ENCODE results near the gene SWAP70.
"Not testable (repeated sequence)": the region's sequence is repeated elsewhere in the genome, so short reads cannot be mapped to it uniquely, and the experiment has no call there.

The SWAP70 gene

DNA sequence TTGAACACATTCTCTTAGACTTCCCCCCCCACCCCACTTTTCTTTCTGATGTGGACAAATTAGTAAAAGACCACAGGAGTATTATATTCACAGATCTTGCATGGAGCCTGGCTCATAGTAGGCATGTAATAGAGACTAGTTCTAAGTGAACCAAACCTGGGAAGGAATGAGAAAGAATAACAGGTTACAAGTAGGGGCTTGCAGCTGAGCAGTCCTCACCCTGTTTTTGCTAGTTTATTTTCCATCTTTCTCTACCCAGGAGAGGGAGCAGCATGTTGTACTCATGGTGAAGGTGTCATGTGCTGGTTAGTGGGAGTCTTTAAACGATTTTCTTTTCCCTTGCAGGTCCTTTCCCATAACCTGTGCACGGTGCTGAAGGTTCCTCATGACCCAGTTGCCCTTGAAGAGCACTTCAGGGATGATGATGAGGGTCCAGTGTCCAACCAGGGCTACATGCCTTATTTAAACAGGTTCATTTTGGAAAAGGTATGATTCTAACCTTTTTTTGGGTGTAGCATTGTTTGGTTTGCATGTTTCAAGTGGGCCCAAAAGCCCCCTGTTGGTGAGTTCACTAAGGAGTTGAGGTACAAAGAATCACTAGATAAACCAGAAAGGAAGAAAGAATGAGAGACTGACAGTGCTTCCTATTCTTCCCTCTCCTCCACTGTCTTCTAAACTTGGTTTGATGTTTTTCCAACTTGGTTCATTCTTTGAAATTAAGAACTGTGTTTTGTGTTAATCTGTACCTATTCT is 30.1 kb downstream of the SWAP70 start:
- DNase-seq, result no peak

DNA sequence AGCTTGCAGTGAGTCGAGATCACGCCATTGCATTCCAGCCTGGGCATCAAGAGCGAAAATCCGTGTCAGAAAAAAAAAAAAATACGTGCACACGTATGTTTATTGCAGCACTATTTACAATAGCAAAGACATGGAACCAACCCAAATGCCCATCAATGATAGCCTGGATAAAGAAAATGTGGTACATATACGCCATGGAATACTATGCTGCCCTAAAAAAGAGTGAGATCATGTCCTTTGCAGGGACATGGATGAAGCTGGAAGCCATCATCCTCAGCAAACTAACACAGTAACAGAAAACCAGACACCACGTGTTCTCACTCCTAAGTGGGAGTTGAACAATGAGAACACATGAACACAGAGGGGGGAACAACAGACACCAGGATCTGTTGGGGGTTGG is 31.4 kb downstream of the SWAP70 start:
- not testable (repeated sequence) for DNase-seq

DNA sequence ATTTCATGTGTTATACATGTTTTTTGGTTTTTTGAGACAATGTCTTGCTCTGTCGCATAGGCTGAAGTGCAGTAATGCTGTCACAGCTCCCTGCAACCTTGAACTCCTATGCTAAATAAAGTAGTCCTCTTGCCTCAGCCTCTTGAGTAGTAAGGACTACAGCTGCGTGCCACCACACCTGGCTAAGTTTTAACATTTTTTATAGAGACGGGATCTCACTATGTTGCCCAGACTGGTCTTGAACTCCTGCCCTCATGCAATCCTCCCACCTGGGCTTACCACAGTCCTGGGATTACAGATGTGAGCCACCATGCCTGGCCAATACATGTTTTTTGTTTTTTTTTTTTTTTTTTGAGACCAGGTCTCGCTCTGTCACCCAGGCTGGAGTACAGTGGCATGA is 33.9 kb downstream of the SWAP70 start:
- DNase-seq, result no peak

DNA sequence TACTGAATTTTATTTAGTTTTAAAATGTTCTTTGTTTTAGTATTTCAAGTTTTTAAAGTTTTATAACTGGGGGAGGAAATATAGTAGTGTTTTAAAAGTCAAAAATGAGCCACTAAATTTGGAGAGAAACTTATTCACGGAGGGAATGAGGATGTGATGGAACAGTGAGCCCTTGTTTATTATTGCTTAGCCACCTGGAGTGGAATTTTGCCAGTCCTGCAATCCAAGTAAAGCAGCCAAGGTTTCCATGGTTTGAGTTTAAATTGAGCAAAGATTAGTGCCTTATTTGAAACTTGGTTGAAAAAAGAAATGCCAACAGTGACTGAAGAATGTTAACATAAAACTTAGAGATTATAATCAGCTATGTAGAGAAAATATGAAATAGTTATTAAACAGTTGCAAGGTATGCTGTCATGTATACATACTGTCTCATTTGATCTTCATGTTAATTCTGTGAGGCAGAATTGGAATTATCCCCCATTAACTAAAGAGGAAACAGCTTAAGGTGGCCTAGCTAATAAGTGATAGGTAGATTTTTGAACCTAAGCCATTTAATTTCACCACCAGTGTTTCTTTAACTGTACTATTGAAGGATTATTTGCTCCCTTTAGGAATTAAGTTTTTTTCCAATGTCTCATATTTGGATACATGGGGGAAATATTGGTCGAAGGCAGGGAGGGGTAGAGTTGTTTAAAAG is 36.4 kb downstream of the SWAP70 start:
- no peak for DNase-seq

DNA sequence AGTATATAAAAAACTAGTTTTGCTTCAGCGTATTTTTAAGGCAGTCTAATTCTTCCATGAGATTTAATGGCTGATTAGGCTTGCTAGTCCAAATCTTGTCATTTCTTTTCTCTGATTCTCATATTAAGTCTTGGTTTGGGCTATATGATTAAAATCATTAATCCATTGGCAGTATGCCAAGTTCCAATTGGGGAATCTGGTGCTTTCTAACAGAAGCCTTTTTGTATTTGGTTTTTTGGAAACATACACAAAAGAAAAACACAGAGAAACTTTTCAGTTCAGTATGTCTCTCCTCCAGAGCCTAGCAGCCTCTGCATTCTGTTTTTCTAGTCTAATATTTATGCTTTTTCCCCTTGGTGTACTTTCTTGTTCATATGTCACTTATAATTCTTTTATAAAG is 37.9 kb downstream of the SWAP70 start:
- DNase-seq, result no peak

DNA sequence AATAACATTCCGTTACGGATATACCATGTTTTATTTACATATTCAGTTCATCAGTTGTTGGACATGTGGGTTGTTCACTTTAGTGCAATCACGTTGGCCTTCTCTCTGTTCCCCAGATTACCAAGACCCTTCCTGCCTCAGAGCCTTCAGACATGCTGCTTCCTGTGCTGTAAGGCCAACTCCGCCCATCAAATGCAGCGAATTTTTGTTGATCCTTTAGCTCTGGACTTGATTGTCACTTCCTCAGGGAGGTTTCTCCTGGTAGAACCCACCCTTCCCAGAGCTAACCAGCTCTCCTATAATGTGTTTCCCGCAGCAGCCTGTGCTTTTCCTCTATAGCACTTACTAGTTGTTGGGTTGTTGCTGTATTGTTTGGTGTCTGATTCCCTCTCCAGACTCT is 39.4 kb downstream of the SWAP70 start:
- no peak for DNase-seq

DNA sequence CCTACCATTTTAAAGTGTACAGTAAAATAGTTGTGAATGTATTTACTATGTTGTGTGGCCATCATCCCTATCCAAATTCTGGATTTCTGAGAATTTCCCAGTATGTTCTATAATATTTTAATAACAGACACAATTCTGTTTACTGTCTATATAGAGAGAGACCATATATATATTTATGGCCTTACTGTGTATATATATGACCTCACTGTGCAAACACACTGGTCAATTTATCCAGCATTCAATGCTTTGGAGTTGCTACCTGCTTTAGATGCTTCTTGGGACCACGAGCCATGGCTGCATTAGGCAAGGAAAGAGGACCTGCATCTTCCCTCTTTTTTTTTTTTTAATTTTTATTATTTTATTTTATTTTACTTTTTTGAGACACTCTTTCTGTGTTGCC is 40.2 kb downstream of the SWAP70 start:
- DNase-seq, result no peak

DNA sequence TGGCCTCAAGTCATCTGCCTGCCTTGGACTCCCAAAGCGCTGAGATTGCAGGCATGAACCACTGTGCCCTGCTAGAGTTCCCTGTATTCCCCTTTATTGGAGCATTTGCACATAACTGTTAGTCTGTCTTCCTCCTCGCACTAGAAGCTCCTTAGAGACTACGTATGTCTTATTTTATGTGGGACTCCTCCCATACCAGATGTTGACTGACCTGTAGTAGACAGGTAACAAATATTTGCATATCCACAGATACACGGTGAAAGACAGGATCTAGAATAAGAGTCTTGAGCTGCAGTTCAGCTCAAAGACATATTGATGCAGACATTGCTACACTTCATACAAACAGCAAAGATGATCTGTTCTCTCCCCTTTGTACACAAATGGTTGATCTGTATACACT is 40.7 kb downstream of the SWAP70 start:
- DNase-seq, result no peak

DNA sequence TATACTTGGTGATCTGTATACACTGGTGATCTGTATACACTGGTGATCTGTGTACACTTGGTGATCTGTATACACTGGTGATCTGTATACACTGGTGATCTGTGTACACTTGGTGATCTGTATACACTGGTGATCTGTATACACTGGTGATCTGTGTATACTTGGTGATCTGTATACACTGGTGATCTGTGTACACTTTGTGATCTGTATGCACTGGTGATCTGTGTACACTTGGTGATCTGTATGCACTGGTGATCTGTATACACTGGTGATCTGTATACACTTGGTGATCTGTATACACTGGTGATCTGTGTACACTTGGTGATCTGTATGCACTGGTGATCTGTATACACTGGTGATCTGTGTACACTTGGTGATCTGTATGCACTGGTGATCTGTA is 41.5 kb downstream of the SWAP70 start:
- not testable (repeated sequence) for DNase-seq

DNA sequence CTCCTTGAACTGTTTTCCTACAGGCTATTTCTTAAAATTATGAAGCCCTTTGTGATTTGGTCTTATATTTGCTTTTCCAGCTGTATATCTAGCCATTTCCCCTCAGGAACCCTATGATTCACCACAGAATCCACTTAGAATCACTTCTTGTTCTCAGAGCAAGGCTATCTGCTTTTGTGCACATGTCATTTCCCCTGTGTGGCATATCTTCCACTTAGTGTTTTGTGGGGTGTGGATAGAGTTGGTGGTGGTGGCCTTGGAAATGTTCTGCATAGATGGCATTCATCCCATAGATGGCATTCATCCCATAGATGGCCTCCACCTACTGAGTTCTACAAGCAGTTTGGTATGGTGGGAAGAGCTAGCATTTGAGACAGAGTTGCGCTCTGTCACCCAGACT is 44.7 kb downstream of the SWAP70 start:
- DNase-seq, result no peak

DNA sequence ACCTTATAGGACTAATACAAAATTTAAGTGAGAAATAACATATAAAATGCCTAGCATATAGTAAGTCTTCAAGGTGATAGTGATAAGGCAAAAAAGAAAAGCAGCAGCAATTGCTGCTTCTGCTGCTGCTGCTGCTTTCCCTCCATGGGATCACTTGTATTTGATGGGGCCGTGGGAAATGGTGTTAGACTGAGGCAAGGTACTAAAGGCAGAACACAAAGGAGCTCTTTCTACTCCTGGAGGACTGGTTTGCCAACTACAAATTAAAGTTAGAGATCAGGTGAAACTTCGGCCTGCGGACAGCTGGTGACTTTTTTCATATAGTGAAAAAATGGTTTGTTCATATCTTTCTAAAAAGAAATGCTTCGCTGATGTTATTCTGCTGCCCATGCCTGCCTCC is 46.3 kb downstream of the SWAP70 start:
- DNase-seq, result no peak

DNA sequence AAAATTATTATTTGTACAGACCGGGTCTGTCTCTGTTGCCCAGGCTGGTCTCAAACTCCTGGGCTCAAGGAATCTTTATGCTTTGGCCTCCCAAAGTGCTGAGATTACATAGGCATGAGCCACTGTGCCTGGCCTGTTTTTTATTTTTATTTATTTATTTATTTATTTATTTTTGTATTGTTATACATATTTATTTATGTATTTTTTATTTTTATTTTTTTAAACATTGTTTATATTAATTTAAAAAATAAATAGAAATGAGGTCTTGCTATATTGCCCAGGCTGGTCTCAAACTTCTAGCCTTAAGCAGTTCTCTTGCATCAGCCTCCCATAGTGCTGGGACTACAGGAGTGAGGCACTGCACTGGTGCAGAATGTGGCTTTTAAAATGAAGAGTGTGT is 47.0 kb downstream of the SWAP70 start:
- no peak for DNase-seq

DNA sequence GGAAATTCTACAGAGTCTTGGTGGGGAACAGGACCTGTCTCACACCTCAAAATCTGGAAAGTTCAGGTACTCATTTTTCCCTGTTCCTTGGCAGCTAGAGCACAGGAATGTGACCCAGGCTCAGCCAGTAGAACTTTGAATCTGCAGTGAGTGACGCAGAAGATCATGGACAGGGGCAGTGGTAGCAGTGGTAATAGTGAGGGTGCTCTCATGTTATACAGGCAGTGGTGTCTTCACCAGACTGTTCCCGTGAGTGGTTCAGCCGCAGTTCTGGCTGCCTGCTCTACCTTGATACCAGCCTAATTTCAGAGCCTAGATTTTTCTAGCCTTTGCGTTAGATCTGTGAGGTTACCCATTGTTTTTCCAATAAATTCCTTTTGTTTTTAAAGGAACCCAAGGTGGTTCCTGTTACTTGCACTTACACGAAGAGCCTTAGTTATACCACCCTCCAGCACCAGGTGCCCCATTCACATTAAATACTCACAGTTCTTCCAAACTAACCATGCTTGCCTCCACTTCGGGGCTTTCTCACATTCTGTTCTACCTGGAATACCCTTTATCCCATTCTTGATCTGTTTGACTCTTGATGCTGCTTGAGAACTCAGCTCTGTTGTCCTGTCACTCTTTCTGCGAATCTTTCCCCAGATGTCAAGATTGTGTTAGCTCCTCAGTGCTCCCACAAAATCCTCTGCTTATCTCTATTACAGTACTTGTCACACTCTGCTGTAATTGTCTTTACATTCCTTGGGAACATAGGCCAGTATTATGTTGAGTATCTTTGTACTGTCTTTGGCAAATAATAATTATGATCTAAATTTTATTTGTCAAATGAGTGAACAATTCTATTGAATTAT is 47.8 kb downstream of the SWAP70 start:
- no peak for DNase-seq

DNA sequence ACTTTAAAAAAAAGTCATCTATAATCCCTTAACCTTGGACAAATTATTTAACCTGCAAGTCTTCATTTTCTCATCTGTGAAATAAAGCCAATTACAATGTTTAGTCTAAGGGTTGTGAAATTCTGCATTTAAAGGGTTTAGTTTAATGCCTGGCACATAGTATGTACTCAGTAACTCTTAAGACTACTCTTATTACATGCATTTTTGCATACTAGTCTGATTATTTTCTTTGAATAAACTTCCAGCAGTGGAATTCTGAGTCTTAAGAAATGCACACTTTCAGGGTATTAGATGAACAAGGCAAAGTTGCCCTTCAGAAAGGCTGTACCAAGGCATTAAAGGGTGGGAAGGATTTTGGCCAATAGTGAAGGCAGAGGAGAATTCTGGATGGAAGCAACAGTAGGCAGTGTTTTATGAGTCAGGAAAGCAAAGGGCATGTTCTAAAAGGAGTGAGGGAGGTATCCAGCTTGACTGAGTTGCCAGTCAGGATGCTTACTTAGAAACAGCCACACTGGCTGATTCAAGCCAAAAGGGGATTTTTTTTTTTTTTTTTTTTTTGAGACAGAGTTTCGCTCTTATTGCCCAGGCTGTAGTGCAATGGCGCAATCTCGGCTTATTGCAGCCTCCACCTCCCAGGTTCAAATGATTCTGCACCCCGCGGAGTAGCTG is 50.5 kb downstream of the SWAP70 start:
- DNase-seq, result no peak

DNA sequence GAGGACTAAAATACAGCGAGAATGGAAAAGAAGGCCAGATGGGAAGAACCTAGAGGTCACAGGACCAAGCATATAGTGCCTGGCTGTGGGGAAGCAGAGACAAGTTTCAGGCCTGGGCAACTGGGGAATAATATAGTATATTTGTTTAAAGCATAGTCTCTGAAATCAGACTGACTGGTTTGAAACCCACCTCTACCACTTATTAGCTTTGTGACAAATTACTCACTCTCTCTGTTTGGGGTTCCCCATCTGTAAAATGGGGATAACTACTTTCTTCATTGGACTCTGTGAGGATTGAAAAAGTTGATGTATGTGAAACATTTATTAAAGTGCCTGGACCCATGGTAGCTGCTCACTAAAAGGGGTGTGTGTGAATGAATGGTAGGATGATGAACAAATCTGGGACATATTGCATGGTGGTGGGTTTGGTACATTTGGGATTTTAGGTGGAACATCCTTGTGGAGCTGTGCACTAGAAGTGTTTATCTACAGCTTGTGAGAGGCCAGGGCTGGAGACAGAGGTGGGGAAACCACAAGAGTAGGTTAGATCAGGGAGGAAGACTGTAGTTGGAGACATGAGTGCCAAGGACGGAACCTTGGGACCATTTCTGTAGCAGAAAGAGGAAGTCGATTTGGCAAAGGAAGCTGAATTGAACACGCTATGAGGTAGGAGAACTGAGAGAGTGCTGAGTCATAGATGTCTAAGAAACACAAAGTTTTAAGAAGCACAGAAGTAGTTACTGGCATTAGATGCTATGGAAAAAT is 52.6 kb downstream of the SWAP70 start:
- no peak for DNase-seq

DNA sequence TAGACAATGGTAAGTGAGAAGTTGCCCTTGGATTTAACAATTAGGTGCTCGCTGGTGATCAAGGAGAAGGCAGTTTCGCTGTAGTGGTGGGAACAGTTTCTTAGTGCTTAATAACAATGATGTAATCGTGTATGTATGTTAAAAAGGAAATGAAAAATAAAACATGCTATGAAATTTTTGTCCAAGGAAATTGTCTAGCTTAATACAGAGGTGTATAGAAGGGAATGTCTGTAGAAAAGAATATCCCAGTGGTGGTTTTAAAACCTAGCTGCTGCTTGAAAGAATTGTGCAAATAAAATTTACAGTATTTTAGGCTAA is 53.1 kb downstream of the SWAP70 start:
- no peak for DNase-seq

DNA sequence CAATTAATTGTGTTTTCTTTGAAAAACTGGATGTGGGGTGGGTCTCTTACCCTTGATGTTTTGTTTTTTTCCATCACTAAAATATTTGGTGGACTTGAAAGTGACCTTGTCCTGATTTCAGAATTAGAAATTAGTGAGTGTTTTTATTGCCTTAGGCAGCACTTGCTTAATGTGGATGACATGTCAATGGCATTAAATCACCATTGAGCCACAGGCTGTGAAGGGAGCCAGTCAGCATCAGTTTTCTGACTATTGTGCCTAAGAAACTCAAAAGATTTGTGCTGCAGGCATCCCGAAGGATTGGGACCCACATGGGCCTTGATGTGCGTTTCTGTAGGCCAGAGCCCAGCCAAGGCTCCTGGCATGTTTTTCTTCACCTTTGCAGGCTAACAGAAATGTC is 53.8 kb downstream of the SWAP70 start:
- DNase-seq, result no peak

DNA sequence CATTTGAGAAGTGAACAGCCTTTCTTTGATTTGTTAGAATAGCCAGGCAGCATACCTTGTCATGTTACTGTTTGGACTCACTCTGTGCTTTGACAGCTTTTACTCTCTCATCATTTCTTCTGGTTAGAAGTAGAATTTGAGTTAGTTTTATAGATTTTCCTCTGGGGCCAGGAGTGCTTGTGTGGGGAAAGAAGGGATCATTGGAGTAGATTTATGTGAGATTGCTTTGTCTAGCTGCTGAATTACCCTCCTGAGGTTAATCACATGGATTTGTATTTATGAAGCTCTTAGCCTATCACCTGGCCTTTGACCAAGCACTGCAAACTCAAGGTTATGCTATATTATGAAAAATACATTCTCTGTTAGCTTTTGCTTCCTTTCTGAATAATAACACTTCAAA is 54.3 kb downstream of the SWAP70 start:
- DNase-seq, result no peak

DNA sequence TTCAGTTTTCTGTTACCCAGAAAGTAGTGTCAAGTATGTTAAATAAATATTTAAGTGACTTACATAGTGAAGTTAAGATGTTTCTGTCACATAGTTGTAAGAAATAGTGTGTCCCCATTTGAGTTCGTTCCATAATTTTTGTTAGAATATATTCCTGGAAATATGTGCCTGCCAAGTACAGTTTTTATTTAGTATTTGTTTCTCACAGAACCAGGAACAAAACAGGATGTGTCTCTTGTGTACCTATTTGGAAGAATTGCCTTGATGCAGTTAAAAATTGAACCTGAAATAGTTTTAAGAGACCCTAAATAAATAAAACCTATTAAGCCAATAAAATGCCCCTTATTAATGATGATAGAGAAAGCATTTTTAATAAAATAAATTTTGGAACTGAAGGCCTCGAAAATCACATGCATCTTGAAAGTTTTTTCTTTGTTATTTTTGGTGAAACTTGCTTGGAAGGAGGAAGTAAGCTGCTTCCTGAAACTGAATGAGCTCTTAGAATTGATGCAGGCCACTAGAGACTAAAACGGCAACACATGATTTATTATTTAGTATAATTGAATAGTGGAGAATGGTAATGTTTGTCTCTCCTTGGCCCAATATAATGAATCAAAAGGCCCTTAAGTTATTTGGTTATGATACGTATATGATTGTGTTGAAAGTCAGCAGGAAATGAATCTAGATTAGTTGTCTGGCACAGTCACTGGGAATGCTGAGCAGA is 55.9 kb downstream of the SWAP70 start:
- DNase-seq, result no peak

DNA sequence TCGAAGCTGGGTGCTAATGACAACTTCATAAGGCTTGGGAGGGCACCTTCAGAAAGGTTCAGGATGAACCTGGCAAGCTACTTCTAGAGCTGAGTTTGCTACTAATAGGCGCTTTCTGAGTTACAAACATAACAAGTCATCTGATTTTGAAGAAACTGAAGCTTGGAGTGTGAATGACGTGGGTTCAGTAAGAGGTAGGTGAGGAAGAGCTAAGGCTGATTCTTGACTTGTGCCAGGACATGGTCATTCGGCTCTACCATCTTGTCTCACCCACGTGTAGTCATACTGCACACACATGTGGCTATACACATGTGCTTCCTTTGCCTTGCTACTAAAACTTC is 56.4 kb downstream of the SWAP70 start:
- no peak for DNase-seq

DNA sequence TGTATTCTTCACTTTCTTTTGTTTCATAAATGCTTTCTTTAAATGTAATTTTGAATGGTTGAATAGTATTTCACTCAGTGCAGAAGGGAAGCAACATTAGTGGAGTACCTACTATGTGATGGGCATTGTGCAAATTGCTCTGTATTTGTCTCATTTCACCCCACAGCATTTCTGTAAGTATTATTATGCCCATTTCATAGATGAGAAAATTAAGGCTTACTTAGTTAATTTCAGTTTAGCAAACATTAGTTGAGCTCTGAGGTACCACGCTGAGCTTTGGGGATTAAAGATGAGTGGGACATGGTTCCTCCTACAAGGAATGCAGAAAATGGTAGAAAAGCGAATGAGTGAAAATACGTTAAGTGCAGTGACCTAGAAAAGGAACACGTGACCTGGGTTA is 58.1 kb downstream of the SWAP70 start:
- no peak for DNase-seq

DNA sequence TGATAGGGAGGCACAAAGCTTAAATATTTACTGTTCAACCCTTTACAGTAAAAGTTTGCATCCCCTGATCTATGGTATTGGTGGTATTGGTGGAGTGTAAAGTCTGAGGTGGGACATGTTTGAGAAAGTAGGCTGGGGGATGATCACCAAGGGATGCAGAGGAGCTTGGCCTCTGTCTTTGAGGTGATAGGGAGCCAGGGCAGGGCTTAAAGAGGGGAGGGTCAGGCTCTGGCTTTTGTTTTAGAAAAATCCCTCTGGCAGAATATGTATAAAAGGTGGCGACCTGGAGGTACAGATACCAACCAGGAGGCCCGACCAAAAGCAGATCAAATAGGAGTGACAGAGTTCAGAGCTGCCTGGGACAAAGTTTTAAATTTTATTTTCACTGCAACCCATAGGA is 59.0 kb downstream of the SWAP70 start:
- DNase-seq, result no peak

Data from SHP77 (cell line).